ENCODE measurements around the gene SUMO4.

The SUMO4 gene

GRCh38 chr6:149356081-149356750 is 43.8 kb upstream of the SUMO4 start:
- no peak for TF ChIP-seq ZC3H10 (CRISPR knock-in tag; IDR thresholded peaks at IDR 0.05)
- no peak for TF ChIP-seq CREB5 (CRISPR knock-in tag; IDR thresholded peaks at IDR 0.05; ENCODE audit: low read depth)
- no peak for TF ChIP-seq CSDC2 (CRISPR knock-in tag; IDR thresholded peaks at IDR 0.05)
- TF ChIP-seq ZFP3 (CRISPR knock-in tag; IDR thresholded peaks at IDR 0.05) = no peak
- TF ChIP-seq ISL1 (CRISPR knock-in tag; IDR thresholded peaks at IDR 0.05) = no peak
- TF ChIP-seq TOX (CRISPR knock-in tag; IDR thresholded peaks at IDR 0.05; ENCODE audit: borderline replicate concordance) = no peak
- no peak for TF ChIP-seq ARNTL (CRISPR knock-in tag; IDR thresholded peaks at IDR 0.05; ENCODE audit: borderline replicate concordance, low read depth)
- no peak for TF ChIP-seq PPARA (CRISPR knock-in tag; IDR thresholded peaks at IDR 0.05; ENCODE audit: borderline replicate concordance)
- TF ChIP-seq ZNF70 (CRISPR knock-in tag; IDR thresholded peaks at IDR 0.05) = no peak
- no peak for TF ChIP-seq GLIS3 (CRISPR knock-in tag; IDR thresholded peaks at IDR 0.05)
- TF ChIP-seq TCF4 (CRISPR knock-in tag; IDR thresholded peaks at IDR 0.05; ENCODE audit: borderline replicate concordance) = no peak
- TF ChIP-seq ESRRG (CRISPR knock-in tag; IDR thresholded peaks at IDR 0.05) = no peak
- no peak for TF ChIP-seq SNAI2 (CRISPR knock-in tag; IDR thresholded peaks at IDR 0.05)
- TF ChIP-seq PATZ1 (CRISPR knock-in tag; IDR thresholded peaks at IDR 0.05; ENCODE audit: borderline replicate concordance) = no peak
- TF ChIP-seq ZFP30 (CRISPR knock-in tag; IDR thresholded peaks at IDR 0.05) = no peak
- no peak for TF ChIP-seq CSRNP3 (CRISPR knock-in tag; IDR thresholded peaks at IDR 0.05)
- no peak for TF ChIP-seq TSHZ2 (CRISPR knock-in tag; IDR thresholded peaks at IDR 0.05)
- no peak for ATAC-seq

- ATAC-seq = peak; percentile 30; the same call in 1 of the 3 replicates
- TF ChIP-seq ZFP30 (CRISPR knock-in tag; IDR thresholded peaks at IDR 0.05) (no peak), PATZ1 (CRISPR knock-in tag; IDR thresholded peaks at IDR 0.05; ENCODE audit: borderline replicate concordance) (no peak), CSRNP3 (CRISPR knock-in tag; IDR thresholded peaks at IDR 0.05) (no peak), CSDC2 (CRISPR knock-in tag; IDR thresholded peaks at IDR 0.05) (no peak), TOX (CRISPR knock-in tag; IDR thresholded peaks at IDR 0.05; ENCODE audit: borderline replicate concordance) (no peak), ESRRG (CRISPR knock-in tag; IDR thresholded peaks at IDR 0.05) (no peak)
These were observed 42.1 kb upstream of the SUMO4 start for GRCh38 chr6:149357726-149358538.

Measured in SK-N-SH treated with all-trans-retinoic acid at 6 μM for 48 hours (cell line).